Fibroblast of skin of right biceps (primary cell): ENCODE results near the gene PTPRK.
A peak's percentile ranks its signal among the peaks of the same experiment; 100 is the strongest.
"Not testable (repeated sequence)": the region's sequence is repeated elsewhere in the genome, so short reads cannot be mapped to it uniquely, and the experiment has no call there.

Experiments used
- DNase-seq: peaks from one replicate; pipeline ENCODE4 v3.0.0-alpha.2; 2013

The PTPRK gene

GRCh38 chr6:127978185-127978584 lies 542.2 kb downstream of the PTPRK start:
- not testable (repeated sequence) for DNase-seq

DNA sequence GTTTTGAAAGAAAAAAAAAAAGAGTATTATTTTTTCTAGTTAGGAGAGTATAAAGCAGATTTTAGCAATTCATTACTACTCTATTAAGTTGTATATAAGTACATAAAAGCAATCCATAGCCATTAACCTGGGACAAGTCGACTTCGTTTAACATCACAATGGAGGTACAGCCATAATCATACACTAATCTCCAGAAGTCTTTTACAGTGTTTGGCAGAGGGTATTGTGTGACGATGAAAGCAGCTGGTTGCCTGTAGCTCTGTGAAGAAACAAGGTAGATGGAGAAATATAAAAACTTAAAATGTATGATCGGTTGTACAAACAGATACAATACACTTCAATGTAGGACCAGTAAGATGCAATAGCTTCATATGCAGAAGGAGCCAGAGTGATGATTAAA lies 543.6 kb downstream of the PTPRK start:
- no peak for DNase-seq

- no peak for DNase-seq
Observed at GRCh38 chr6:127976111-127976510, 544.3 kb downstream of the PTPRK start.

- DNase-seq = peak; percentile 24
Observed at GRCh38 chr6:127972815-127973214, 547.6 kb downstream of the PTPRK start.

DNA sequence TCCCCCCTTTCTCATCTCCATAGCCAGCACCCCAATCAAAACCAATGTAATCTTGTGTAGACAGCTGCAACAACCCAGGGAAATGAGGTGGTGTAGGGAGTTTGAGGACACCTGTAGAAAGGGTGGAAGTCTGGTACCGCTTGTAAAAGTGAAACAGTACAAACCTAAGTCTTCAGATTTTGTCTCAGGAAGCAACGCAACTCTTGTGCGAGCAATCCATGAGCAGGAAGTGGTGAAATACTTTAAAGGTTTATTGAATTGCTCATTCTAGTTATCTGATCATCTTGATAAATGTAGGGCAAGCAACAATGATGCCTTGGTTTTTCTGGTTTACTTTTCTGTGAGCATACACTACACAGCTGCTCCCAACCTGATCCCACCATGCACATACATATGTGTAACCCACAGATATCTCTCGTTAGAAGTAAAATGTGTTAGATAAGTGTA lies 548.4 kb downstream of the PTPRK start:
- DNase-seq = peak; percentile 86

- DNase-seq = no peak
Observed at GRCh38 chr6:127971386-127971785, 549.0 kb downstream of the PTPRK start.

GRCh38 chr6:127969701-127970100 lies 550.7 kb downstream of the PTPRK start:
- no peak for DNase-seq

DNA sequence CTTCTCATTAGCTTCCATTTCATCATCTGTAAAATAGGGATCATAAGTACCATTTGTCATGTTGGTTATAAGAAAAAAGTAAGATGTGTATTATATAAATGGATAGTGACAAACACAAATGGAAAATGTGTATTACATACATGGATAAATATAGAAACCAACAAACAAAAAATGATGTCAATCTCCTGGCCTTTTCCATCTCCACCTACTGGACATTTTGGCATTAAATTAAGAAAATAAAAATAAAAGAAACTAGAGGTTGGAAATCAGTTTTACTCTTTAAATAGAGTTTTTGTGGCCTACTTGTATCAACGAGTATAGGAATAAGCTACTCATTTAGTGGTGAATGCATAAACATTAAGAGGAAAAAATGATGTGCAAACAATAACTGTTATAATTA lies 552.0 kb downstream of the PTPRK start:
- no peak for DNase-seq

DNA sequence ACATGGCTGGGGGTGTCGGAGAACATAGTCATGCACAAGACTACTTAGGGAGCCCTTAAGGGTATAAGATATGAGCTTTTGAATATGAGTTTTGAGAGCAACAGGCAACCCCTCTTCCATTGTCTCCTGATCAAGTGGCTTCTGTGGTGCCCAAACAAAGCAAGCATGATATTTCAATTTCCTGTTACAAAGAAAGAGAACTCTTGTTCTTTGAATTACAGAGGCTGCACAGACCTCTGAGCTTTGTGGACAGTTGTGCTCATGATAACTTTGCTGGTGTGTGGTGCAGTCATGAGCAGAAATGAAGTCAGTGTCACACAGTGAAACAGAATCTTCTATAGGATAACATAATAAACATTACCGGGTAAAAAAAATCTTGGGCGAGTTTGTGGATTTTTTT lies 552.7 kb downstream of the PTPRK start:
- no peak for DNase-seq

DNA sequence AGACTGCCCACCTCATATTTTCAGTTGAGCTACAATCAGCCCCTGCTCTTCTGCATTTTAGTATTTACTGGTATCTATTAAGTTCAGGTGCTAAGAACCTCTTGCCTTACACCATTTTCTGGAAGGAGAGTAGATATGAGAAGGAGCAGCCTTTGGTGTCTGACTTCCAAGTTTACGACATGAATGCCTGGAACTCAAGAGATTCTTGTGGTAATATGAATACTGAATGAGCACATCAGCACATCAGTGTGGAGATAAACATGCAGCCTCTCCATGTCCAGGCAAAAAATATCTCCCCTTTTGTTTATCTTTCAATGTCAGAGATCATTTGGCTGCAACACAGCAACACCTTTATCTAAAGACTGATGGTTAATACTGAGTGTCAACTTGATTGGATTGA lies 553.8 kb downstream of the PTPRK start:
- no peak for DNase-seq

DNA sequence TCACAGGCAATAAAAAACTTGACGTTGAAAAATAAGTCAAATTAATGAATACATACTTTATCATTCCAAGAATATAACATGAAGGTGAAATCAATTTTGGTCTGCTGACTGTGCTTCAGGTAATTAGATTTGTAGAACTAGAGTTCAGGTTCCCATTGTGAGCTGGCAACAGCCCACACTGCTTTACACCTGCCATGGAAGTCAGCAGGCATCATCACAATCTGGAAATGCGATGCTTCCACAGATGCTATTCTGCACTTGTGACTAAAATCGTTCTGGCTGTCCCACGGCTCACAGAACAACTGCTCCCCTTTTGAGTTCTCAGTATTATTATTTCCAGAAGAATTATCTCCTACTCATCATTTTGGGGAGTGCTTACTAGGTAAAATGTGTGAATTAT lies 556.9 kb downstream of the PTPRK start:
- DNase-seq = no peak

DNA sequence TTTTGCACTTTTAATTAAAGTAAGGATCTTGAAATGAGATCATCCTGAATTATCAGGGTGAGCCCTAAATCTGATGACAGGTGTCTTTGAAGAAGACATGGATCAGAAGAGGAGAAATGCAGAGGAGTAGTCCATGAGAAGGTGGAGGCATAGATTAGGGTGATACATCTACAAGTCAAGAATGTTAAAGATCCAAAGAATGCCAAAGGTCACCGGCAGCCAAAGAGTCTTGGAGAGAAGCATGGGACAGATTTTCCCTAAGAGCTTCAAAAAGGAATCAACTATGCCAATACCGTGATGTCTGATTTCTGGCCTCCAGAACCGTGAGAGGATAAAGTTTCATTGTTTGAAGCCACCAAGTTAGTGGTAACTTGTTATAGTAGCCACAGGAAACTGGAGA lies 560.5 kb downstream of the PTPRK start:
- no peak for DNase-seq

DNA sequence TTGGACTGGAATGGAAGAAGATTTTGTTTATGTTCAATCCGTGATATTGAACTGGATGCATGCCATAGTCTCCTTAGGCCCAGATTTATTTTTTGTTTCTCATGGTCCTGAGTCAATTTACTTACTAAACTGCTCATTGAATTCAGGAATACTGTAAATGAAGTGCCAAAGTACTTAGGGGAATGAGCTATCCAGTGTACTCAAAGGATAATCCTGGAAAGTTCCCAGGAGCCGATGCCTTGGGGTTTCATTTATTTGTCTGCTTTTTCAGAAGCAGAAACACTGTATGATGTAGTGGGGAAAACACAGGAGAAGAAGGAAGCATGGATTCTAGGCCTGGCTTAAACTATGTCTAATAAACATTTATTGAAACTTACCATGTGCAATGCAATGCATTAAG lies 563.4 kb downstream of the PTPRK start:
- no peak for DNase-seq

DNA sequence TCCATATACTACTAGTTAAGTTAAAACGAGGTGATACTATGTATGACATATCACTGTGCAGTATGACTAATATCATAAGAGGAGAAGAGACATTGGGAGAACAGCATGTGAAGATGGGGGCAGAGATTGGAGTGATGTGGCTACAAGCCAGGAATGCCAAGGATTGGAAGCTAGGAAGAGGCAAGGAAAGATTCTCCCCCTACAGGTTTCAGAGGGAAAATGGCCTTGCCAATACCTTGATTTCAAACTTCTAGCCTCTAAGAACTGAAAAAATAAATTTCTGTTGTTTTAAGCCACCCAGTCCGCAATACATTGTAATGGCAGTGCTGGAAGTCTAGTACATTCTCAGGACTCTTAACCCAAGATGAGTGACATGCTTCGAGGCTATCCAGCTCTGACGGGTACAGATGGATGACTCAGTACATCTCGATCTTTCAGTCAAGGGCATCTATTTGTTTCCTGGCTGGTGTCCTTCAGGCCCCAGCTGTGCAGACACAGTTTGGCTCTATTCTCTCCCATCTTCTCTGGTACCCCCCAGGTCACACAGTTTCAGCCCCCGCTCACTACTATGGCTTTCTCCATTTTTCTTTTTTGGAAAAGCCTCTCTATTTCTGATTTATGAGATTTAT lies 564.0 kb downstream of the PTPRK start:
- peak; percentile 54 for DNase-seq

GRCh38 chr6:127954082-127954481 lies 566.3 kb downstream of the PTPRK start:
- DNase-seq = no peak

- DNase-seq = no peak
Observed at GRCh38 chr6:127952831-127953230, 567.6 kb downstream of the PTPRK start.

DNA sequence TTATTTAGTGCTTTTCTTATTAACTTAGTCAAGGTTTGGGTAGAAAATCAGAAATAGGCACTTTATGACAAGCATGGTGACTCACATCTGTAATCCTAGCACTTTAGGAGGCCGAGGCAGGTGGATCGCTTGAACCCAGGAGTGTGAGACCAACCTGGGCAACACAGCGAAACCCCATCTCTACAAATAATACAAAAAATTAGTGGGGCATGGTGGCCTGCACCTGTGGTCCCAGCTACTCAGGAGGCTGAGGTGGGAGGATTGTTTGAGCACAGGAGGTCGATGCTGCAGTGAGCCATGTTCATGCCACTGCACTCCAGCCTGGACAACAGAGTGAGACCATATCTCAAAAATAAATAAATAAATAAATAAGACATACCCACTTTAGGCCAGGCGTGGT lies 568.2 kb downstream of the PTPRK start:
- DNase-seq = no peak

DNA sequence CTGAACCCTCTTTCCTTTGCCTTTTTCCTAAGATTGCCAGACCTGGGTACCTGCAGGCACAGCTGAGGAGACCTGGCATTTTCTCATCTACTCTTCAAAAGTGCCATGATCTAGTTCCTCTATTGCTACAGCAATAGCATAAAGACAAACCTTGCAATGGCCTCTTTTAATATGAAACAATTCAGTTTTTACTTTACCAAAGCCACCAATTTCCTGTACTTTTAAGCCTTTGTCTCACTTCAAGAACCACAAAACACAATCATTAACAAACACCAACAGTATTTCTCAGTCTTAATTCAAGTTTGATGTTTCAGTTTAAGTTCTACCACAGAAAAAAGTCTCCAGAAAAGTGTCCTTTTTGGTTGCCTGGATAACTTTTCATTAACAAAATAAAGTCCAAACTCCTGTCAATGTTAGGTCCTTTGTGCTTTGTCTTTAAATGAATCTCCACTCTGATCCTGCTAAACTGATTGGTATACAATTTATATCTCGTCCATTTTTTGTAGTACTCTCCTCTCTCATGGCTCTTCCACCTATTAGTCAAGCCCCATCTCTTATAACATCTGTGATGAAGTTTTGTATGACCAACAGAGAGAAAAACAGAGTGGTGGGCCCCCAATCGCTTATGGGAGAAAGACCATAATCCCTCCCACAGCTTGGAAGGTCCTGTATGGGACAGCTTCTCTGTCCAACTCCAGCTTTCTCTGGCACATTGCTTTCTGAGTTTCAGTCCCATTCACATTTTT lies 569.1 kb downstream of the PTPRK start:
- no peak for DNase-seq

GRCh38 chr6:127950566-127951145 lies 569.7 kb downstream of the PTPRK start:
- DNase-seq = no peak

GRCh38 chr6:127949251-127949650 lies 571.1 kb downstream of the PTPRK start:
- DNase-seq = no peak

DNA sequence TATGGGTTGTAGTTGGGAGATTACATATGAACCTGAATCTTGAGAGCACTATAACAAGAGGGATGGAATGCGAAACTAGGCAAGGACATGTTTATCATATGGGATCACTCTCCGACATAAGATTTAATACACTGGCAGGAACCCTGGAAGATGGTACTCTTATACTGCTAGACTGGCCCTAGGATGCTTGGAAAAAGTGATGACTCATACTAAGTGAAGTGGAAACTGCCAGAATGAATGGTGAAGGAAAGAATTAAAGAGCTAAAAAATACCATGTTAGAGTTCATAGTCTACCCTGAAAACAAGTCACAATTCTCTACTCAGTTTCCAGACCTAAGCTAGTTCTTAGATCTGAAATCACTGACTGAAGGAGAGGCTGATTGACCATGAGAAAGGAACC lies 574.0 kb downstream of the PTPRK start:
- no peak for DNase-seq

- DNase-seq = no peak
Observed at GRCh38 chr6:127945434-127946097, 574.8 kb downstream of the PTPRK start.

DNA sequence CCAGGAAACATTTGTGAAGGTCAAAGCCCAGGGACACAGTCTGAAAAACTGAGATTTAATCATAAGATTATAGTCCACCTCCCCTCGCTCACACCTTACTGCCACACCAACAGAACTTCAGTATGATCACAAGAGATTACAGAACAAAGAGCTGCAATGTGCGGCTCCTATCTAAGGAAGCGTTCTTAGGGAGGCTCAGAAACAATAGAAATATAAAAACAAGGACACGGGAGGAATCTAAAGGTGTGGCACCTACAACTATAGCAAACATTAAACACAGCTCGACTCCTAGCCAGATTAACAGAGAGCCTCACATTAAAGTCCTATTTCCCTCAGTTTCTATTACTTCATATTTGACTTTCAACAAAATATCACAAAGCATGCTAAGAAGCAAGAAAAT lies 579.2 kb downstream of the PTPRK start:
- DNase-seq = no peak
